ENCODE measurements around the gene RAB6B.

DNA sequence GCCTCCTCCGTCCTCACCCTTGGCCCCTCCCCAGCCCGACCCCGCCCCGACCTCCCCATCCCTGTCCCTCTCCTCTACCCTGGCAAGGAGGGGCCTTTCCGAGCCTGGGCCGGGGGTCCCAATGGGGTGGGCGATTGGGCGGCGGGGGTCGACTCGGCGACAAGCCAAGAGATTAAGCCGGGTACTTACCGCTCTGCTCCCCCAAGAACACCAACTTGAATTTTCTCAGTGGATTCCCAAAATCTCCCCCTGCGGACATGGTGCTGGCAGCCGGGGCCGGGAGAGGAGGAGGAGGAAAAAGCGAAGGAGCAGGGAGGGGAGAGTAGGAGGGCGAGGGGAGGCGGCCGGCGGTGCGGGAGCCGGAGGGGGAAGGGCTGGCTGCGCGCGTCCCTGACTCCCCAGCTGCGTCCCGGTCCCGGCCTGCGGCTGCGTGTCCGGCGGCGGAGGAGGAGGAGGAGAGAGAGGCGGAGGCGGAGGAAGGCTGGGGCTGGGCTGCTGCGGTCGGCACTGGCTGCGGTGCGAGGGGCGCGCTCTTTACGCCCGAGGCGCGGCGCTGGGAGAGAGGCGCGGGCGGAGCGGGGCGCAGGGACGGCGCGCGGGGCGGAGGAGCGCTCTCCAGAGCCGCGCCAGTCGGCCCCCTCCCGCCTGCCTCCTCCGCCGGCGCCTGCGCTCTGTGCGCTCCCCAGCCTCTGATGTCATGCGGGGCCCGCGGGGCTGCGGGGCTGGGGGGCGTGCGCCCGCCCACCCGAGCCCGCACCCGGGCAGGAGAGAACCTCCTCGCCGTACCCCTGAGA, at the start of gene RAB6B:
- TF ChIP-seq CTCF (IDR thresholded peaks at IDR 0.05) (no peak), POLR2A (IDR thresholded peaks at IDR 0.05) (no peak)
